LNCAP (cell line): ENCODE measurements around the gene GRB10.

Source experiments
- TF ChIP-seq, protein P1 (sequence below): fragments of 450-650 bp; IDR thresholded peaks from 2 replicates; pipeline ENCODE4 v1.5.1; 2017; ENCODE audit warnings: mild to moderate bottlenecking

The GRB10 gene

GRCh38 chr7:50727072-50727471 lies 55.6 kb downstream of the GRB10 start:
- TF ChIP-seq, protein P1, sequence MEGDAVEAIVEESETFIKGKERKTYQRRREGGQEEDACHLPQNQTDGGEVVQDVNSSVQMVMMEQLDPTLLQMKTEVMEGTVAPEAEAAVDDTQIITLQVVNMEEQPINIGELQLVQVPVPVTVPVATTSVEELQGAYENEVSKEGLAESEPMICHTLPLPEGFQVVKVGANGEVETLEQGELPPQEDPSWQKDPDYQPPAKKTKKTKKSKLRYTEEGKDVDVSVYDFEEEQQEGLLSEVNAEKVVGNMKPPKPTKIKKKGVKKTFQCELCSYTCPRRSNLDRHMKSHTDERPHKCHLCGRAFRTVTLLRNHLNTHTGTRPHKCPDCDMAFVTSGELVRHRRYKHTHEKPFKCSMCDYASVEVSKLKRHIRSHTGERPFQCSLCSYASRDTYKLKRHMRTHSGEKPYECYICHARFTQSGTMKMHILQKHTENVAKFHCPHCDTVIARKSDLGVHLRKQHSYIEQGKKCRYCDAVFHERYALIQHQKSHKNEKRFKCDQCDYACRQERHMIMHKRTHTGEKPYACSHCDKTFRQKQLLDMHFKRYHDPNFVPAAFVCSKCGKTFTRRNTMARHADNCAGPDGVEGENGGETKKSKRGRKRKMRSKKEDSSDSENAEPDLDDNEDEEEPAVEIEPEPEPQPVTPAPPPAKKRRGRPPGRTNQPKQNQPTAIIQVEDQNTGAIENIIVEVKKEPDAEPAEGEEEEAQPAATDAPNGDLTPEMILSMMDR = no peak

DNA sequence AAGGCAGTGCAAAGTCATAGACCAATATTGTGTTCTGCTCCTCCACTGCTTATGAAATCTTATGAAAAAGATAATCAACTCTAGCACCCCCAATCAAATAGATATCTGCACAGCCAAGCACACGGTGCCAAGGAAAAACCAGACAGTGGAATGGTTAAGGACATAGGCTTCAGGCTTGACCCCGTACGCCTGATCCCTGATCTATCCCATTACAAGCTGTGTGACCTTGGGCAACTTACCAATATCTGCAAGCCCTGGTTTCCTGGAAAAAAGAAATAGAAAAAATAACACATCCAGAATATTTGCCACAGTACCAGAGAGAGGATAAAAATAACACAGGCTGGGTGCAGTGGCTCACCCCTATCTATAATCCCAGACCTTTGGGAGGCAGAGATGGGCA lies 56.9 kb downstream of the GRB10 start:
- TF ChIP-seq, protein P1 = no peak

DNA sequence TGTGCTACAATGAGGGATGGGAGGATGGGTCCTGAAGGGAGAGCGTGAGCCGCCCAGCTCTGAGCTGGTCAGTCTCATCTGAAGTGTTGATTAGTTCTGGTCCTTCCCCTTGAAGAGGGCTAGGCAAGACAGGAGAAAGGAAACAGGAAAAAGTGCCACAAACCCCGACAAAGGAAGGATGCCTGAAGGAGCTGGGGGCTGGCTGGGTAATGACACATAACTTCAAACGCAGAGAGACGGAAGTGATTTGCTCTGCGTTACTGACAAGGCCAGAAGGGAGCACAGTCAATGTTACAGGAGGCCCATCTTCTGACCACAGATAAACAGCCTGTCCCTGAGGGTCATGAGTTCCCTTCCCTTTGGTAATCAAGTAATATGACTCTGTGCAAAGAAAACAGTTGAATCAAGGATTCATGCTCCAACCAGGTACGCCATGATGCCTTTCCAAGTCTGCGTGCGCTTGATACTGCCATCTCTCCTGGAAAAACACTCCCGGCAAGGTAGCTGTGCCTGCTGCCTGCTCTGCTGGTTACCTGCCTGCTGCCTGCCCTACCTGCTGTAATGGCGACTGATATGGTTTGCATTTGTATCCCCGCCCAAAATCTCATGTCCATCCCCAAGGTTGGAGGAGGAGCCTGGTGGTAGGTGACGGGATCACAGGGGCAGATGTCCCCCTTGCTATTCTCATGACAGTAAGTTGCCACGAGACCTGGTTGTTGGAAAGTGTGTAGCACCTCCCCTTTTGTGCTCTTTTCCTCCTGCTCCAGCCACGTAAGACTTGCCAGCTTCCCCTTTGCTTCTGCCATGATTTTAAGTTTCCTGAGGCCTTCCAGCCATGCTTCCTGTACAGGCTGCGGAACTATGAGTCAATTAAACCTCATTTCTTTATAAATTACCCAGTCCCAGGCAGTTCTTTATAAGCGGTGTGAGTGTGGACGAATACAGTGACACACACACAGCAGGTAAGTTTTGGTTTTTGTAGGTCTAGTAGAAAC lies 57.9 kb downstream of the GRB10 start:
- TF ChIP-seq, protein P1 = no peak

GRCh38 chr7:50723888-50724287 lies 58.8 kb downstream of the GRB10 start:
- TF ChIP-seq, protein P1 = no peak

DNA sequence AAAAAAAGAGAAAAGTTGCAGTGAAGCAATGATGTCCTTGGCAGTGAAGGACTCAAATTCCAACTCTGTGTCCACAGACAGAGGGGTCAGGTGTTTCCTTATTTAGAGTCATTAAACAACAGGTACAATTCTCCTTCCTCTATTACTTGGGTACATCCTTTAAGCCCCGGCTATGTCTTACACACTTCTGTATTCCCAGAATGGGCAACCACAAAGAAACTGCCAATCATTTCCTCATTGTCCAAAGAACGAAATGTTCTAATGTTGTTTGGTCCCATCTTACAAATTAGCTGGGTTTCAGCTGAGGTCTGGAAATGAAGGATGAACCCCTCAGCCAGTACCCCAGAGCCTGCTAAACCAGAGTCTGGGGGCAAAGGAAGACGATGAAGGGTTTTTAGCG lies 59.5 kb downstream of the GRB10 start:
- TF ChIP-seq, protein P1 = no peak

GRCh38 chr7:50721661-50722259 lies 60.9 kb downstream of the GRB10 start:
- TF ChIP-seq, protein P1 = no peak

- TF ChIP-seq, protein P1 = no peak
Measured at GRCh38 chr7:50721160-50721559, 61.5 kb downstream of the GRB10 start.
